HG03025 (cell line): ENCODE results near the gene BST1.
"Not testable (repeated sequence)": the region's sequence is repeated elsewhere in the genome, so short reads cannot be mapped to it uniquely, and the experiment has no call there.

Source experiments
- ATAC-seq: cut with Tn5 transposase; IDR thresholded peaks from one replicate; pipeline ENCODE4 v1.9.1; 2021; ENCODE audit warnings: mild to moderate bottlenecking, moderate library complexity; ENCODE audit not compliant: unreplicated experiment, low FRiP score

Gene BST1

DNA sequence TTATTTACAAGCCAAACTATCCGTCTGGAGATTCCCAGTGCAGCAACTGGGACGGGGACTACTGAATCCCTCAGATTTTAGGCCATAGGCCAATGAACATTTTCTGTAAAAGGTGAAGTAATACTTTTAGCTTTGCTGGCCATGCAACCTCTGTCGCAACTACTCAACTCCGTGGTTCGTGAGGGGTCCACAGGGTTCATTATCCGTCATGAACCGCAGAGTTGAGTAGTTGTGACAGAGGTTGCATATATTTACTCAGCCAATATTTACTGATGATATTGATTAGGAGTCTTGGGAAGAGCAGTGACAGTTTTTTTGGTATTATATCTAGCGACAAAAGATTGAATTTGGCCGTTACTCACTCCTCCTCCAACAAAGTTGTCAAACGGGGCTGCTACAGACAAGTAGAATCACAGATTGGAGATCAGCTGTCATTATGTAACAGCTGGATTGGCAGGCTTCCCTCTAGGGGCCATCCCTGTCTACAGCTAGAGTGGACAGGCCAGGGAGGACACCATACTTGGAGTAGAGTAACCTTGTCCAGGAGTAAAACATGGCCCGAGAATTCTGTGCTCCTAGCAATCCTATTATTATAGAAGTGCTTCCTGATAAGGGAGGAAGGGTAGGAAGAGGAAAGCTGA, 38.0 kb downstream of the BST1 start:
- no peak for ATAC-seq

DNA sequence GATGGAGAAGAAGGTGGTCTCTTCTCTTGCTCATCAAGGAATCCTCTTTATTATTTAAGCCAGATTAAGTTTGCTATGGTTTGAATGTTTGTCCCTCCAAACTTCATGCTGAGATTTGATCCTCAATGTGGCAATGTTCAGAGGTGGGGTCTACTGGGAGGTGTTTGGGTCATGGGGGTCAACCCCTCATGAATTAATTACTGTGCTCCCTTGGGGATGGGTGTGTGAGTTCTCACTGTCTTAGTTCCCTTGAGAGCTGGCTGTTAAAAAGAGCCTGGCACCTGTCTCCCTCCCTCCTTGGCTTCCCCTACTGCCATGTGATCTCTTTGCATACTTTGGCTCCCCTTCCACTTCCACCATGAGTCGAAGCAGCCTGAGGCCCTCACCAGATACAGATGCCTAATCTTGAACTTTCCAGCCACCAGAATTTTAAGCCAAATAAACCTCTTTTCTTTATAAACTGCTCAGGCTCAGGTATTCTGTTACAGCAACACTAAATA, 39.3 kb downstream of the BST1 start:
- ATAC-seq = no peak

DNA sequence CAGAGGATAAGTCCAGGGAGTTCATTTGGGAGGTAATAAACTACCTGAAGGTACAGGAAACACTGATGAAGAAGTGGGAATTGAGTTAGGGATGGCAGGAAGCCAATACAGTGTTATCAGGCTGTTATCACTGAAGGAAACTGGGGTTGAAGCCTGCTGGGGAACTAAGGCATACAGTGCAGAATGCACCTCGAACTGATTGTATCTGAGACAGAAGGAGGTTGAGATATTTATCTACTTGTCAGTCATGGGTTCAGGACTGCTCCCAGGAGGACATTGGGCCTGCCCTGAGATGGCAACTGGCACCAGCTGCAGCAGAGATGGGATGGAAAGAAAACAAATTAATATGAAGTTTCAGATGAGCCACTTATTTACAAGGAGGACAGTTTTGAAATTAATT, 39.8 kb downstream of the BST1 start:
- ATAC-seq = no peak

DNA sequence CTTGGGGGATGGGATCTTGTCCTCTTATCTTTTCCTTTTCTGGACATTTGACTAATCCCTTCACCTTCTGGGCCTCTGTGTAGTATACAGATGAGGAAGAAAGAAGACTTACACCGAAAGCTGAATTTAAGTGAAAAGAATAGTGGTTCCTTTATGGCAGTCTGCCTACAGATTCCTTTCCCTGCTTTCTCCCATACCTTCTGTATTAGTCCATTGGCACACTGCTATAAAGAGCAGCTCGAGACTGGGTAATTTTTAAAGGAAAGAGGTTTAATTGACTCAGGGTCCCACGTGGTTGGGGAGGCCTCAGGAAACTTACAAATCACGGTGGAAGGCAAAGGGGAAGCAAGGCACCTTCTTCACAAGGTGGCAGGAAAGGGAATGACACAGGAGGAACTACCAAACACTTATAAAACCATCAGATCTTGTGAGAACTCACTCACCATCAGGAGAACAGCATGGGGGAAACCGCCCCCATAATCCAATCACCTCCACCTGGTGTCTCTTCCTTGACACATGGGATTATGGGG, 41.2 kb downstream of the BST1 start:
- ATAC-seq = no peak

DNA sequence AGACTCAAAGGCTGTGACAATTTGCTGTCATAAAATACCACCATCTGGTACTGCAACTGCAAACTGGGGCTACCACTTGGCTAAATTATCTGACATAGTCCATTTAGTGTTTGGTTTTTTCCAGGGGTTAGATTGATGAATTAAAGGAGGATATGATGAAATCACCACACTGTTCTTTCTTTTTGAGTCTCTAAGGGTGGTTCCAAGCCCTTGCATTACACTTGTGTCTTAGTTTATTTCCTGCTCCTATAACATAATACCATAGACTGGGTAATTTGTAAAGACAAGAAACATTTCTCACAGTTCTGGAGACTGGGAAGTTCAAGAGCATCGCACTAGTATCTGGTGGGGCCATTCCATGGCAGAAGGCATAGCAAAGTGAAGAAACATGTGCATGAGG, 43.2 kb downstream of the BST1 start:
- no peak for ATAC-seq

DNA sequence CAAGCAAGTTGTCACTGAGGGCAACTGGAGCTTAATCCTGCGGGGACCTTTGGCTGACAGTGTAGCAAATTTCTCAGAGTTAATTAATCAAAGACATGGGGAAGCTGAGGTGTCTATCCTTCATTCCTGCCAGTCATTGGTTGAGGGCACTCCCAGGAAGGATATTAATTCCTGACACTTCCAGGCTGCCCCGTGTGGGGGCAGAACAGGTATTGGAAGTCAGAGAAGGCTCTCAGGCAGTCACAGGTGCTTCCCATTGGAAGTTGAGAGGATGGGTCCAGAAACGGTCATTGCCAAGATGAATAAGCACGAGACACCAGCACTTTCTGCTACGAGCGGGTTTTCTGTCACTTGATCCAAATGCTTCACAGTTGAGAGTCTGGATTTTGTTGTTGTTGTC, 46.1 kb downstream of the BST1 start:
- ATAC-seq = no peak

DNA sequence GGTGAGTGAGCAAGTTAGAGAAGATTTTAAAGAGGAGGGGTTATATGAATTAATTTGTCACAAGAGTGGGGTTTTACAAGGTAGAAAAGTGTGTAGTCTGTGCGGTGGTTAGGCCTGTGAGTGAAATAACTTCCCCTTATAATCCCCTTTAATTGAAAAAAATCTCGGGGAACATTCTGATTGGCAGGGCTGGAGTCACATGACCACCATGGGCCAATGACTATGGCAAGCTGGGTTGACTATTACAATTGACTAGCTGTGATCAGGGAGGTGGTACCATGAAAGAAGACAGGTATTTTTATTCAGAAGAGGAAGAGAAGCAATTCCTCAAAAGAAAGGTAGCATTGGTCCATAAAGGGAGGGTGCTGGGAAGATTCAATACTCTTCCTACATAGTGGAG, 48.3 kb downstream of the BST1 start:
- no peak for ATAC-seq

DNA sequence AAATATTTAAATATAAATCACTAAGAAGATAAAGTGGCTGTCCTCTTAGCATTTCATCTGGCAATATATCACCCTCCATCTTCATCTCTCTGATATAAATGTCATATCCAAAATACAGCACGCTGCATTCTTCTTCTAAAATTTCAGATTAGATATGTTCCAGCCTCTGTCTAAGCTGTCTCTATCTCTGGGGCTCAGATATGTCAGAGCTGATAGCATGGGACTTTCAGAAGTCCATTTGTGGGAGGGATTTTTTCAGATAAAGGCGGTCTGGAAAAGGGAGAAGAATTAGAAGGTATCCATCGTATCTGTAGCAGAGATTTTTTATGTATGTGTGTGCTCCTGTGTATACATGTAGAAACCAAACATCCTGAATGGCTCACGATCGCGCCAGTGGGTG, 50.2 kb downstream of the BST1 start:
- no peak for ATAC-seq

DNA sequence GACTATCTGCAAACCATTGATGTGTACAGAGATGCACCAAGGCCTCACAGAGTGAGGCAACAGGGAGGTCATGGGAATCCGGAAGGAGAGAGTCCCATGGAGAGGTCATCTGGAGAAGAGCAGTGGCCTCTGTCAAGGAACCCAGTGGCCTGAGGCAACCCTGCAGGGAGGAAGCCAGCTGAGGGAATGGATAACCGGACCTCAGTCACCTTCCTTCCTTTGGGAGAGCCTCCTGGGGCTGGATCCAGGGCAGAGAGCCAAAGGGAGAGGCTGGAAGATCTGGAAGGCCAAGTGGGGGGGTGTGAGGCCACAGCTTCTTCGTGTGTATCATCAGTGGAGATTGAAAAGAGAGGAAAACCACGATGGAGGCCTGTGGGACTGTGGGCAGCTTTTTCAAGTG, 50.9 kb downstream of the BST1 start:
- ATAC-seq = no peak

DNA sequence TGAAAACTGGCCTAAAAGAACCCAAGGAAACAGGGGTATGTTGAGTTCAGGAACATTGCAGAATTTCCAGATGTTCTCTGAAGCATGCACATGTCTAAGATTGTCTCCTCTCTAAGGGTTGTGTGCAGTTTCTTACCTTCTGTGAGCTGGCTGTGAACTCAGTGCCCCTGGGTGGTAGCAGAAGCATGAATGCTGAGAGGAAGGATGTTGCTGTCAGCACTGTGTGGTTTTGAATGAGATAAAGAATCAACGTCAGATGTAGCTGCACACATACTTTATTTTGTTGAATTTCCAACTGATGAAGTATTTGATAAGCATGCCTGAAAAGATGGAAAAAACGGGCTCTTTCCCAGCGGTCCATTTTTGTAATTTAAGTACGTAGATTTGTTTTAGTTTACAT, 51.5 kb downstream of the BST1 start:
- no peak for ATAC-seq

DNA sequence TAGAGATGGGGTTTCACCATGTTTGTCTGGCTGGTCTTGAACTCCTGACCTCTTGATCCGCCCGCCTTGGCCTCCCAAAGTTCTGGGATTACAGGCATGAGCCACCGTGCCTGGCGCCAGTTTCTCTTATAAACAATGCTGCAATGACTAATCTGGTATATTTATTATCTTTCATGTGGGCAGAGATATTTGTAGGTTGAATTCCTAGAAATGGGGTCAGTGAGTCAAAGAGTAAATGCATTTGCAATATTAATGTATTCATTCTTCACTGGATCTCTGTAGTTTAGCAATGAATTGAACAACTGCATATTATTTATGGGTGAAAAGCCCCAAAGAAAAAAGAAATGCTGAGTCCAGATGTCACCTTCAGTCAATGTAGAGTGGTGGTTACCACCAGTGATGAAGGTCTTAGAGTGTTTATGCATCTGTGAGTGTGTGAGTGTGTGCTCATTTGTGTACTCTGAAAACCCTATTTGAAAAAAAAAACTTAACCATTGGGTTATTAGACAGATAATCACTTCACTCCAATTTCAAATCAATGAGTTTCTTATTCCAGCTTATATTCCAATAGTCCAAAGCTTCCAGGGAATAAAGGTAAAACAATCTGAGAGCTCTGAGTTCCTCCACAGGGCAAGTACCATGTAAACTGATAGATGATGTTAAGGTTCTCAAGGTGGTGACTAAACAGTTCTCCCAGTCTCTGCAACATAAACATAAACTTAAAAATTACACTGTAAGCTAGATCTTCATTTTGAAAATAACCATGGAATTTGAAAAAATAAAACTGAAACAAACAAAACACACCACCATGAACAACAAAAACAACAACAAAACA, 52.7 kb downstream of the BST1 start:
- no peak for ATAC-seq

DNA sequence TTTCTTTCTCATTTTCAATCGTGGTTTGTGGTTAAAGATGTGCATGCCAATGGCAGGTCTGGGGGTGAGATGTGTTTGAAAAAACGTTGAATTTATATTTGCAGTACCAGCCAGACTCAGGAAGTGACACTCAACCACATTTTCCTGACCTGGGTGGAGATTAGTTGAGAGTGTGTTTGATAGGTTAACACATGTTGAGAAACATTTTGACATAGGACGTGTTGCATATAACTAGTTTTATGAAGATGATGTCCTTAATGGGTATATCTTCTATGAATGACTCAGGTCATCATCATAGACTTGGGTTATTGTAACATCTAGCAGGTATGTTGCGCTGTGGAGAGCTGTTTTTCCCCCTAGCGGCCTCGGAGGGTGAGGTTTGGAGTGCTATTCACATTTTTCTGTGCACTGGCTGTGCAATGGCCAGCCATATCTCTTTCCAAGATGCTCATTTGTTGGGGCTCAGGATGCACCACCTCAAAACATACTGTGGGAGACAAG, 53.5 kb downstream of the BST1 start:
- peak; percentile 80 for ATAC-seq

DNA sequence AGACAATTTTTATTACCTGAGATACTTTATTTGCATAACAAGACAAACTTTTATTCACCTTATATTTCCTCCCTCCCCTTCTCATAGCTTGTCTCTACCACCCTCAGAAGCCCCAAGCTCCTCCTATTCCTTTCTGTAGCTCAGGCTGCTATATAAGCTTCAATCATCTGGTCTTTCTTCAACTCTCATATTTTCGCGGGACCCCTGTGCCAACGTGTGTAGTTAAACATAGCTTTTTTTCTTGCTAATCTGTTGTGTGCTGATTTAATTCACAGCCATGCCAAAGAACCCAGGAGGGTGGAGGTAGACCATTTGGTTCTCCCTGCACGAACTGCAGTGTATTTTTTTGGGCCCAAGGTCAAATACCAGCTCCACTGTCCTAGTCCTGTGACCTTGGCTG, 54.2 kb downstream of the BST1 start:
- no peak for ATAC-seq

DNA sequence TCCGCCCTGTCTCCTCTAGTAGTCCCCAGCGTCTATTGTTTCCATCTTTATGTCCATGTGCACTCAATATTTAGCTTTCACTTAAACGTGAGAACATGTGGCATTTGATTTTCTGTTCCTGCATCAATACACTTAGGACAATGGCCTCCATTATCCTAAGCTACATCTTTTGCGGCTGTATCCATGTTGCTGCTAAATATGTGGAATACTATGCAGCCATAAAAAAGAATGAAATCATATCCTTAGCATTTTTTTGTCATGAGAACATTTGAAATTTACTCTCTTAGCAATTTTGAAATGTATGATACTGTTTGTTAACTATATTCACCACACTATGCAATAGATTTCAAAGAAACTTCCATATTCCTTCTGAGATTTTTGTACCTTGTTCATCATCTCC, 55.4 kb downstream of the BST1 start:
- ATAC-seq = no peak

DNA sequence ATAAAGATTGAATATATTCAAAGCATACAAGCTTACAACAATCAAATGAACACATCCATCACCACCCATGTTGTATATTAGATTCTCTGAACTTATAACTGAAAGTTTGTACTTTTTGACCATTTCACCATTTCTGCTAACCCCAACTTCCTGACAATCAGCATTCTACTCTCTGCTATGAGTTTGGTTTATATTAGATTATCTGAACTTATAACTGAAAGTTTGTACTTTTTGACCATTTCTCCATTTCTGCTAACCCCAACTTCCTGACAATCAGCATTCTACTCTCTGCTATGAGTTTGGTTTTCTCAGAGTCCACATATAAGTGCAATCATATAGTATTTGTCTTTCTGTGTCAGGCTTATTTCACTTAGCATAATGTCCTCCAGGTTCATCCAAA, 59.6 kb downstream of the BST1 start:
- ATAC-seq = not testable (repeated sequence)

DNA sequence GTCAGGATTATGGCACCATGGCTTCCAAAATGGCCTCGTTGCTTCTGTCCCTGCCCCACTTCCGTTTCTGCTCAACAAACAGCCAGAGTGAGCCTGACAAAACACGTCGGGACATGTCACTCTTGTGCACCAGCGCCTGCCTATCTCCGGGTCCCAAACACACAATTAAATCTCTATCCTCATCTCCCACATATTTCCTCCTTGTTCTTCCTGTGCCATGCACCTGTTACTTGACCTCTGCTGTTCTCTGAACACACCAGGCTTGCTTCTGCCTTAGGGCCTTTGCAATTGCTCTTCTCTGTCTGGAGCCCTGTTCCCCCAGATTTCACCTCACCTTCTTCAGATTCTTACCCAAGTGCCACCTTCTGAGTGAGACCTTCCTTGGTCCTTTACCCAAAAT, 62.5 kb downstream of the BST1 start:
- no peak for ATAC-seq

DNA sequence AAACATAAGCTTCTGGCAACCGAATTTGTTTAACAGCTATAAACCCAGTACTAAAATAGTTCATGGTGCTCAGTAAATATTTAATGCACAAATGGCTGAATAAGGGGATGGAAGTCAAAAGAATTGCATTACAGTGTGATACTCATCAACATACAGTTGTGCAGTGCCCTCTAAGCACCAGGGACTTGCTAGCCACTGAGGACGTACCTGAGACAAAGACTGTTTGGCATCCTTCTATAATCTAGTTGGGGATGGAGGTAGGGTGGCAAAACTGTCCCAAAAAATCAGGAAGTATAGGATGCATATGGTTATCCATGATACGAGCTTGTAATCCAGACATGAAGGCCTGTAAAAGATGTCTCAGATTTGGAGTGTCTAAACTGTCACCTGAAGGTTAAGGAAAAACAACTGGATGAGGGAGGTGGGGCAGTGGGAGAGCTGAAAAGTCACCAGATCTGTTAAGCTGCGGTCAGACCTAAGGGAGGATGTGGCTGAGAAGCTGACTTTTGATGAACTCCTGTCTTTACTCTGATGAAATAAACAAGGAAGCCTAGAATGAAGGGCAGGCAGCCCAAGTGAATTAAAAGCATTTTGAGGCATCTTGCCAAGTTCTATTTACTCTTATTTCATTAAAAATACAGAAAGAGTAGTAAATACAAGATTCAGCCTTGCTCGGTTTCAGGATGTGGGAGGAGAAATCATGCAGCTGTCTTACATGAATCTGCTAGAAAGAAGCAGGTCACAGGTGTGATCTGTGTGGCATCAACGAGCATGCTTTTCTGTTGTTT, 63.2 kb downstream of the BST1 start:
- peak; percentile 73 for ATAC-seq

DNA sequence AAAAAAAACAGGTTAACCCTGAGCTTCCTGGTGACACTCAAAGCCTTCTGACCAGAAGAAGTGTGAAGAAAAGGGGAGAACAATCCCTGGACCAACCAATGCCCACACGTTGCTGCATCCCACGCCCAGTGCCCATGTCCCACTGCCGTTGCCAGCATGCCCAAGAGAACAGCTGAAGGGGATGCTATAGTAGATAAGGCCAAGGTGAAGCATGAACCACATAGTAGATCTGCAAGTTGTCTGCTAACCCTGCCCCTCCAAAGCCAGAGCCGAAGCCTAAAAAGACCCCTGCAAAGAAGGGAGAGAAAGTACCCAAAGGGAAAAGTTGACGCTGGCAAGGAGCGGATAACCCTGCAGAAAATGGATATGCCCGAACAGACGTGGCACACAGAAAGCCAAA, 64.0 kb downstream of the BST1 start:
- no peak for ATAC-seq

DNA sequence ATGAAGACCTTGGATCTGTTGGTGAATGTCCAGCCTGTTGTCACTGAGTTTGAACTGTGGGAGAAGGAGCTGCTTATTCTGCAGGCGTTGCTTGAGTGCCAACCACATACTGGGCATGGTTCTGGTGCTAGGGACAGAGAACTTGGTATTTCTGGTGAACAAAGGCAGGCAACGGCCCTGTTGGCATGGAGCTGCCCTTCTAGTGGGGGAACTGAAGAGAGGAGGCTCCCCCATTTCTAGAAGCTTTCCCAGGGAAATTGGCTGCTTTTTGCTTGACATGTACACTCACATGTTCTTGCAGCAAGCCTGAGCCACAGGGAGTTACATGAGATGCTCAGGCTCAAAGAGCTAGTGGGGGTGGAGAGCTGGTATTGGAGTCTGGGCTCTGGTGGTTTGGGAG, 66.3 kb downstream of the BST1 start:
- ATAC-seq = no peak

DNA sequence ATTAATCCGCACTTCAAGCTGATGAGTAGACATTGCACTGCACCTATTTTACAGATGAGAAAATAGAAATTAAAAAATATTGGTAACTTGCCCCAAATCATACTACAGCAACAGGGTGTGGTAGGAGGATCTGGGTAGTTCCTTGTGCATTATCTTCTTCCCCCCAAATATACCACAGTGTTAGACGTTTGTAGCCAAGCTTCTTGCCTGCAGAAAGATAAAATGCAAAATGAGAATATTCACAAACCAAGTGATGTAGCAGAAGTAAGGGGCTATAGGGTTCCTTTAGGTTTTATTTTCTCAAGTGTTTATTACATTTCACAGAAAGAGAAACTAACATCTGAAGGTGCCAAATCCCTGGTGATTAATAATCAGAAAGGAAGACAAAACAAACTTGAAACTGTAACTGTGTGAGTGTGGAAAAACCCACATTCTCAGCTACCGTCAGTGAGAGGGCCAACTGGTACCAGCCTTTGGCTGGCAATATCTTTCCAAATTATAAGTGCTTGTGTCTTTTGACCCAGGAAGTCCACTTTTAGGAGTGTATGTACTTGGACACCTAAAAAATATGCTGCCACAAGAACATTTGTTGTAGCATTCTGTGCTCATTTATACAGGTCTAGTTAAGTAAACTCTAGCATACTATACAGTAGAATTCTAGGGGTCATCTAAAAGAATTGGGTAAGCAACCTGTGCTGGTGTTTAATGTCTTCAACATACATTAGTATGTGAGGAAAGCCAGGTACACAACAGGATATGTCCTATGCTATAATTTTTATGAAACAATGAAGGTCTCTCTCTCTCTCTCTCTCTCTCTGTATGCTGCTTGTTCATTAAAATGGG, 68.6 kb downstream of the BST1 start:
- no peak for ATAC-seq
